HepG2 (cell line): ENCODE results near the gene MYBPC2. TPM values are rescaled to one million over a fixed set of nuclear protein-coding genes. Genes with fewer than 3 reads are reported as not detected.

ENCODE experiments used
- ATAC-seq: fragments of 200-7000 bp; cut with Tn5 transposase; 3 replicates; pipeline ENCODE4 v1.9.1; 2020; ENCODE audit warnings: mild to moderate bottlenecking, moderate library complexity
- BruUV-seq: library from RNA; stranded (reverse); fragments of 400-500 nt; replicated peaks from 2 replicates; lab custom pipeline; 2021; lab: Mats Ljungman, UMichigan
- CTCF ChIA-PET: fragments of 300-600 bp; formaldehyde crosslinking; extraction: SDS; loops from one replicate; lab custom pipeline; 2021; ENCODE audit warnings: low total read pairs, inconsistent platforms, low intra/inter-chr PET ratio; lab: Yijun Ruan, JAX
- POLR2A ChIA-PET: fragments of 350-600 bp; sonication (Branson Sonifier 250); formaldehyde crosslinking; loops from one replicate; lab custom pipeline; 2020; ENCODE audit warnings: antibody characterized with exemption, inconsistent platforms; lab: Yijun Ruan, JAX
- DNase-seq: peaks from one replicate; pipeline ENCODE4 v3.0.0-alpha.2; 2015; ENCODE audit warnings: low spot score
- FAIRE-seq: peaks from 3 replicates; lab custom pipeline; 2011; peaks lifted over from hg19 to GRCh38; lab: Jason Lieb, UNC
- H2AFZ ChIP-seq: one replicate; pipeline ENCODE4 v1.6.1; 2011; ENCODE audit warnings: low read length, inconsistent platforms
- H3K27ac ChIP-seq: fragments of 300-600 bp; 3 replicates; pipeline ENCODE4 v1.8.0; 2011; ENCODE audit warnings: mixed run types, mild to moderate bottlenecking, mixed read lengths, low read length, inconsistent platforms; ENCODE audit not compliant: insufficient read depth; ENCODE audit errors: extremely low read length
- H3K27me3 ChIP-seq, 2 experiments: fragments of 200-600 bp in 1 of 2; 2 replicates in 1 of 2; 3 replicates in 1 of 2; pipeline versions ENCODE4 v1.6.0 to v1.8.0; 2011; ENCODE audit warnings: low read length in 2 of 2, mild to moderate bottlenecking in 2 of 2, moderate library complexity in 2 of 2, inconsistent platforms in 1 of 2; ENCODE audit not compliant: insufficient read depth in 2 of 2, control insufficient read depth in 1 of 2
- H3K36me3 ChIP-seq, 2 experiments: fragments of 200-600 bp in 1 of 2; replicated peaks in 1 of 2; 2 replicates in 1 of 2; 3 replicates in 1 of 2; pipeline versions ENCODE4 v1.5.1 to v1.8.0; 2011; ENCODE audit warnings: low read length in 2 of 2, inconsistent platforms in 1 of 2; ENCODE audit not compliant: insufficient read depth in 2 of 2, control insufficient read depth in 1 of 2
- H3K4me1 ChIP-seq: 2 replicates; pipeline ENCODE4 v1.5.1; 2012; ENCODE audit warnings: low read length, inconsistent platforms; ENCODE audit not compliant: insufficient read depth
- H3K4me2 ChIP-seq: 2 replicates; pipeline ENCODE4 v1.6.0; 2011; ENCODE audit warnings: low read depth, low read length, inconsistent platforms
- H3K4me3 ChIP-seq, 3 experiments: fragments of 200-600 bp in 1 of 3; sonication (generic), shearing (Covaris generic) in 1 of 3; replicated peaks in 1 of 3; 2 replicates each; pipeline ENCODE4 v1.5.1; 2011 to 2016; ENCODE audit warnings: low read length in 3 of 3, inconsistent platforms in 2 of 3, low read depth in 2 of 3, mild to moderate bottlenecking in 2 of 3, control low read depth in 1 of 3, mixed read lengths in 1 of 3; ENCODE audit not compliant: insufficient read depth in 1 of 3
- H3K79me2 ChIP-seq: one replicate; pipeline ENCODE4 v1.6.1; 2011; ENCODE audit warnings: low read length, inconsistent platforms; ENCODE audit not compliant: insufficient read depth
- H3K9ac ChIP-seq: 2 replicates; pipeline ENCODE4 v1.6.0; 2011; ENCODE audit warnings: mild to moderate bottlenecking, low read depth, low read length, inconsistent platforms; ENCODE audit not compliant: insufficient read depth
- H3K9me3 ChIP-seq: 2 replicates; pipeline ENCODE4 v1.5.1; 2012; ENCODE audit warnings: mild to moderate bottlenecking, low read length
- H4K20me1 ChIP-seq: 2 replicates; pipeline ENCODE4 v1.6.0; 2011; ENCODE audit warnings: inconsistent platforms, mild to moderate bottlenecking, low read length, moderate library complexity; ENCODE audit not compliant: insufficient read depth
- ELF1 ChIP-seq: sonication (generic); formaldehyde crosslinking; IDR thresholded peaks from 2 replicates; pipeline ENCODE4 v1.4.0; 2020; ENCODE audit warnings: missing genetic modification reagents
- ISX ChIP-seq: sonication (generic); formaldehyde crosslinking; conservative IDR thresholded peaks from 2 replicates; pipeline ENCODE4 v1.5.0; 2020; ENCODE audit warnings: missing genetic modification reagents
- SALL1 ChIP-seq: sonication (generic); formaldehyde crosslinking; IDR thresholded peaks from 2 replicates; pipeline ENCODE4 v1.8.0; 2022; ENCODE audit warnings: mild to moderate bottlenecking, missing genetic modification reagents
- SKI ChIP-seq: fragments of 450-650 bp; IDR thresholded peaks from one replicate; pipeline ENCODE4 v1.6.1; 2018; ENCODE audit warnings: mild to moderate bottlenecking; ENCODE audit not compliant: partially characterized antibody
- ZBTB42 ChIP-seq: sonication (generic); formaldehyde crosslinking; IDR thresholded peaks from 2 replicates; pipeline ENCODE4 v1.5.0; 2020; ENCODE audit warnings: mild to moderate bottlenecking, missing genetic modification reagents
- ZBTB8A ChIP-seq: sonication (generic); formaldehyde crosslinking; IDR thresholded peaks from 2 replicates; pipeline ENCODE4 v1.4.0; 2020; ENCODE audit warnings: mild to moderate bottlenecking, low read depth, missing genetic modification reagents, borderline replicate concordance
- ZMYM3 ChIP-seq: sonication (generic); formaldehyde crosslinking; IDR thresholded peaks from 2 replicates; pipeline ENCODE4 v1.5.1; 2020; ENCODE audit warnings: mild to moderate bottlenecking, missing genetic modification reagents
- ZNF275 ChIP-seq: sonication (generic); formaldehyde crosslinking; IDR thresholded peaks from 2 replicates; pipeline ENCODE4 v1.8.0; 2022; ENCODE audit warnings: missing genetic modification reagents, mild to moderate bottlenecking, inconsistent platforms, borderline replicate concordance
- ZNF556 ChIP-seq: sonication (generic); formaldehyde crosslinking; IDR thresholded peaks from 2 replicates; pipeline ENCODE4 v1.4.0; 2020; ENCODE audit warnings: mild to moderate bottlenecking, missing genetic modification reagents, borderline replicate concordance
- ZNF570 ChIP-seq: sonication (generic); formaldehyde crosslinking; IDR thresholded peaks from 2 replicates; pipeline ENCODE4 v1.4.0; 2020; ENCODE audit warnings: mild to moderate bottlenecking, missing genetic modification reagents, borderline replicate concordance
- ZNF768 ChIP-seq: sonication (generic); formaldehyde crosslinking; IDR thresholded peaks from 2 replicates; pipeline ENCODE4 v1.4.0; 2020; ENCODE audit warnings: missing genetic modification reagents
- WGBS: methylation state at CpG from one replicate; pipeline ENCODE4 v1.1.6; 2017; ENCODE audit warnings: low lambda C conversion rate; 5-methylcytosine and 5-hydroxymethylcytosine counted together
- in situ Hi-C: cut with HindIII; loops from 2 replicates; pipeline ENCODE4 v1.10.0; 2017; ENCODE audit warnings: low pct_unique_long_range_greater_than_20kb; ENCODE audit not compliant: extremely low pct_ligation_motif_present
- intact Hi-C: fragments of 100-400 bp; cut with micrococcal nuclease; formaldehyde crosslinking; loops from one replicate; pipeline ENCODE4 v1.10.0; 2022; ENCODE audit not compliant: unreplicated experiment
- polyA plus RNA-seq, 8 experiments: library from polyadenylated mRNA; depleted of rRNA in 3 of 8; stranded (reverse) in 7 of 8; unstranded in 1 of 8; fragments of >200 nt; fragmentation: Illumina TruSeq in 4 of 8; extraction: Trizol in 4 of 8; gene quantifications; 2 replicates each; pipeline versions ENCODE4 v1.2.1 to v1.2.3, GENCODE V29; 2011 to 2016; ENCODE audit warnings: low read depth in 4 of 8, missing spikeins in 1 of 8, mixed read lengths in 1 of 8; ENCODE audit not compliant: insufficient read depth in 1 of 8
- total RNA-seq, 5 experiments: library from RNA; depleted of rRNA; stranded (reverse); fragments of >200 nt; fragmentation: Illumina TruSeq; extraction: Trizol; gene quantifications; 2 replicates each; pipeline ENCODE4 v1.2.3, GENCODE V29; 2016; ENCODE audit warnings: low read depth in 1 of 5
- TF ChIP-seq, protein P1 (sequence below): sonication (generic); formaldehyde crosslinking; IDR thresholded peaks from 2 replicates; pipeline ENCODE4 v1.5.1; 2020; ENCODE audit warnings: mild to moderate bottlenecking, missing genetic modification reagents, moderate library complexity
- TF ChIP-seq, protein P2 (sequence below): sonication (generic); formaldehyde crosslinking; IDR thresholded peaks from 2 replicates; pipeline ENCODE4 v1.9.0; 2022; ENCODE audit warnings: missing genetic modification reagents, mild to moderate bottlenecking, borderline replicate concordance

The MYBPC2 gene
- total and polyA plus RNA-seq, 2 of the 13 experiments (the other 11 are each of a cell fraction or from before 2014, with no cell fraction given): not detected

DNA sequence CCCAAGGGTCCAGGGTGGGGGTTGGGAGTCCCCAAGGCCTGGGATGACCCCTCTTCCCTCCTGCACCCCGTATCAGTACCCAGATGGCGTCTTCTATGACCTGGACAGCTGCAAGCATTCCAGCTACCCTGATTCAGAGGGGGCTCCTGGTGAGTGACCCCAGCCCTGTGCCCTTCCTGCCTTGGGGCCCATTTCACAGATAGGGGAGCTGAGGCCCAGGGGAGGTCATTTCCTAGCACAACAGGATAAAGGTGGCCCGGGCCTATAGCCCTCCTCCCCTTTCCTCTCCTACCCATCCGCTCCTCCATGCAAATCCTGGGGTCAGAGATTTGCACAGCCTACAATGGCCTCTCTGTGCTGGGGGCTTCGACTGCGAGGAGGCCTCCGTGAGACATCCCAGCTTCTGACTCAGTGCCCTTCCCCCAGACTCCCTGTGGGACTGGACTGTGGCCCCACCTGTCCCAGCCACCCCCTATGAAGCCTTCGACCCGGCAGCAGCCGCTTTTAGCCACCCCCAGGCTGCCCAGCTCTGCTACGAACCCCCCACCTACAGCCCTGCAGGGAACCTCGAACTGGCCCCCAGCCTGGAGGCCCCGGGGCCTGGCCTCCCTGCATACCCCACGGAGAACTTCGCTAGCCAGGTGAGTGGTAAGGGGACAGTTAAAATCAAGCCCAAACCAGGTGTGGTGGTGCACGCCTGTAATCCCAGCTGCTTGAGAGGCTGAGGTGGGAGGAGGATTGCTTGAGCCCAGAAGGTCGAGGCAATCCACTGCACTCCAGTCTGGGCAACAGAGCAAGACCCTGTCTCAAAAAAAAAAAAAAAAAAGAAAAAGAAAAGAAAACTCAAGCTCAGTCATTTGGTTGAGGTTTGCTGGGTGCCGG is 10.1 kb upstream of the MYBPC2 start (continued):
- TF ChIP-seq ISX (CRISPR knock-in tag): no peak

- ChIA-PET CTCF (no interaction called here), POLR2A (no interaction called here)
- DNase-seq (no peak), FAIRE-seq (no peak), ATAC-seq (peak; percentile 54)
- Histone ChIP-seq H3K27ac (no peak overlapping the region), H3K9ac (no peak overlapping the region), H3K36me3 (no peaks in the 10 kb centered on the region), H3K79me2 (no peaks in the 10 kb centered on the region), H3K4me2 (peak overlapping the region; percentile 42), H3K4me3 (no peak overlapping the region), H3K27me3 (no peaks in the 10 kb centered on the region; a peak in 1 of 5 replicates), H3K4me1 (peaks cover 19% of the 10 kb centered on the region), H3K9me3 (no peaks in the 10 kb centered on the region), H2AFZ (no peak overlapping the region), H4K20me1 (no peaks in the 10 kb centered on the region)
- BruUV-seq: no TSS peak
- 38% methylated on average over 18 of the region's 22 CpGs for WGBS
- in situ Hi-C loops (no loop called here), intact Hi-C loops (no loop called here)
- TF ChIP-seq ZBTB8A (CRISPR knock-in tag): no peak
- TF ChIP-seq ELF1: 0 out of 2 replicates have a peak, but pooled peaks have one; percentile 16
- TF ChIP-seq, protein P1, sequence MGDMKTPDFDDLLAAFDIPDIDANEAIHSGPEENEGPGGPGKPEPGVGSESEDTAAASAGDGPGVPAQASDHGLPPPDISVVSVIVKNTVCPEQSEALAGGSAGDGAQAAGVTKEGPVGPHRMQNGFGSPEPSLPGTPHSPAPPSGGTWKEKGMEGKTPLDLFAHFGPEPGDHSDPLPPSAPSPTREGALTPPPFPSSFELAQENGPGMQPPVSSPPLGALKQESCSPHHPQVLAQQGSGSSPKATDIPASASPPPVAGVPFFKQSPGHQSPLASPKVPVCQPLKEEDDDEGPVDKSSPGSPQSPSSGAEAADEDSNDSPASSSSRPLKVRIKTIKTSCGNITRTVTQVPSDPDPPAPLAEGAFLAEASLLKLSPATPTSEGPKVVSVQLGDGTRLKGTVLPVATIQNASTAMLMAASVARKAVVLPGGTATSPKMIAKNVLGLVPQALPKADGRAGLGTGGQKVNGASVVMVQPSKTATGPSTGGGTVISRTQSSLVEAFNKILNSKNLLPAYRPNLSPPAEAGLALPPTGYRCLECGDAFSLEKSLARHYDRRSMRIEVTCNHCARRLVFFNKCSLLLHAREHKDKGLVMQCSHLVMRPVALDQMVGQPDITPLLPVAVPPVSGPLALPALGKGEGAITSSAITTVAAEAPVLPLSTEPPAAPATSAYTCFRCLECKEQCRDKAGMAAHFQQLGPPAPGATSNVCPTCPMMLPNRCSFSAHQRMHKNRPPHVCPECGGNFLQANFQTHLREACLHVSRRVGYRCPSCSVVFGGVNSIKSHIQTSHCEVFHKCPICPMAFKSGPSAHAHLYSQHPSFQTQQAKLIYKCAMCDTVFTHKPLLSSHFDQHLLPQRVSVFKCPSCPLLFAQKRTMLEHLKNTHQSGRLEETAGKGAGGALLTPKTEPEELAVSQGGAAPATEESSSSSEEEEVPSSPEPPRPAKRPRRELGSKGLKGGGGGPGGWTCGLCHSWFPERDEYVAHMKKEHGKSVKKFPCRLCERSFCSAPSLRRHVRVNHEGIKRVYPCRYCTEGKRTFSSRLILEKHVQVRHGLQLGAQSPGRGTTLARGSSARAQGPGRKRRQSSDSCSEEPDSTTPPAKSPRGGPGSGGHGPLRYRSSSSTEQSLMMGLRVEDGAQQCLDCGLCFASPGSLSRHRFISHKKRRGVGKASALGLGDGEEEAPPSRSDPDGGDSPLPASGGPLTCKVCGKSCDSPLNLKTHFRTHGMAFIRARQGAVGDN (CRISPR knock-in tag): peak; percentile 37
- TF ChIP-seq, protein P2, sequence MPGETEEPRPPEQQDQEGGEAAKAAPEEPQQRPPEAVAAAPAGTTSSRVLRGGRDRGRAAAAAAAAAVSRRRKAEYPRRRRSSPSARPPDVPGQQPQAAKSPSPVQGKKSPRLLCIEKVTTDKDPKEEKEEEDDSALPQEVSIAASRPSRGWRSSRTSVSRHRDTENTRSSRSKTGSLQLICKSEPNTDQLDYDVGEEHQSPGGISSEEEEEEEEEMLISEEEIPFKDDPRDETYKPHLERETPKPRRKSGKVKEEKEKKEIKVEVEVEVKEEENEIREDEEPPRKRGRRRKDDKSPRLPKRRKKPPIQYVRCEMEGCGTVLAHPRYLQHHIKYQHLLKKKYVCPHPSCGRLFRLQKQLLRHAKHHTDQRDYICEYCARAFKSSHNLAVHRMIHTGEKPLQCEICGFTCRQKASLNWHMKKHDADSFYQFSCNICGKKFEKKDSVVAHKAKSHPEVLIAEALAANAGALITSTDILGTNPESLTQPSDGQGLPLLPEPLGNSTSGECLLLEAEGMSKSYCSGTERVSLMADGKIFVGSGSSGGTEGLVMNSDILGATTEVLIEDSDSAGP (CRISPR knock-in tag): no peak
- peak; percentile 99 for TF ChIP-seq ZNF768 (CRISPR knock-in tag)
- no peak for TF ChIP-seq ZNF570 (CRISPR knock-in tag)
- no peak for TF ChIP-seq ZNF556 (CRISPR knock-in tag)
- TF ChIP-seq SALL1 (CRISPR knock-in tag): peak; percentile 30; the same call in 1 of the 2 replicates
- TF ChIP-seq ZMYM3 (CRISPR knock-in tag): peak; percentile 43
- no peak for TF ChIP-seq ZNF275 (CRISPR knock-in tag)
- TF ChIP-seq ZBTB42 (CRISPR knock-in tag): no peak
- no peak for TF ChIP-seq SKI
These were observed 9.2 kb upstream of the MYBPC2 start for GRCh38 chr19:50423279-50424113.
